GM19455 (cell line): ENCODE results near the gene GNB5.
"Not testable (repeated sequence)": the region's sequence is repeated elsewhere in the genome, so short reads cannot be mapped to it uniquely, and the experiment has no call there.

Source experiments
- ATAC-seq: cut with Tn5 transposase; IDR thresholded peaks from one replicate; pipeline ENCODE4 v1.9.1; 2021; ENCODE audit not compliant: unreplicated experiment

The GNB5 gene

GRCh38 chr15:52171807-52172206, 19.4 kb downstream of the GNB5 start:
- ATAC-seq: no peak

- no peak for ATAC-seq
These were observed 19.8 kb downstream of the GNB5 start for GRCh38 chr15:52171386-52171785.

GRCh38 chr15:52170199-52170598, 21.0 kb downstream of the GNB5 start:
- ATAC-seq: not testable (repeated sequence)

- ATAC-seq: not testable (repeated sequence)
These were observed 25.6 kb downstream of the GNB5 start for GRCh38 chr15:52165494-52166131.

GRCh38 chr15:52164631-52165265, 26.4 kb downstream of the GNB5 start:
- no peak for ATAC-seq

GRCh38 chr15:52163321-52164190, 27.6 kb downstream of the GNB5 start:
- ATAC-seq: no peak

GRCh38 chr15:52162876-52163275, 28.3 kb downstream of the GNB5 start:
- ATAC-seq: no peak

- ATAC-seq: no peak
These were observed 28.9 kb downstream of the GNB5 start for GRCh38 chr15:52162260-52162659.

GRCh38 chr15:52161406-52161966, 29.7 kb downstream of the GNB5 start:
- ATAC-seq: no peak

GRCh38 chr15:52159645-52160044, 31.5 kb downstream of the GNB5 start:
- ATAC-seq: no peak

- no peak for ATAC-seq
These were observed 33.0 kb downstream of the GNB5 start for GRCh38 chr15:52158084-52158765.

GRCh38 chr15:52155878-52156277, 35.3 kb downstream of the GNB5 start:
- ATAC-seq: no peak

GRCh38 chr15:52154896-52155865, 36.0 kb downstream of the GNB5 start:
- no peak for ATAC-seq

- ATAC-seq: no peak
These were observed 37.0 kb downstream of the GNB5 start for GRCh38 chr15:52153900-52154895.

- no peak for ATAC-seq
These were observed 39.8 kb downstream of the GNB5 start for GRCh38 chr15:52151353-52151752.

GRCh38 chr15:52150871-52151270, 40.3 kb downstream of the GNB5 start:
- ATAC-seq: no peak

GRCh38 chr15:52150043-52150825, 41.0 kb downstream of the GNB5 start:
- ATAC-seq: no peak

GRCh38 chr15:52148403-52148802, 42.8 kb downstream of the GNB5 start:
- no peak for ATAC-seq
